ENCODE measurements around the gene SOS1.

The SOS1 gene

GRCh38 chr2:39108377-39108776 is 12.5 kb downstream of the SOS1 start:
- TF ChIP-seq TAF1 (IDR thresholded peaks at IDR 0.05; ENCODE audit: borderline replicate concordance, insufficient read depth, low read length) (no peak), FOXP2 (optimal IDR thresholded peaks at IDR 0.05; ENCODE audit: borderline replicate concordance, extremely low read depth, extremely low read length, insufficient read depth) (no peak), REST (IDR thresholded peaks at IDR 0.05; ENCODE audit: insufficient read depth in 1 of 2, low read depth in 2 of 2, low read length in 2 of 2) (no peak), SIN3A (IDR thresholded peaks at IDR 0.05; ENCODE audit: borderline replicate concordance, insufficient read depth, low read length) (no peak), POLR2AphosphoS5 (IDR thresholded peaks at IDR 0.05; ENCODE audit: low read depth, low read length) (no peak)

DNA sequence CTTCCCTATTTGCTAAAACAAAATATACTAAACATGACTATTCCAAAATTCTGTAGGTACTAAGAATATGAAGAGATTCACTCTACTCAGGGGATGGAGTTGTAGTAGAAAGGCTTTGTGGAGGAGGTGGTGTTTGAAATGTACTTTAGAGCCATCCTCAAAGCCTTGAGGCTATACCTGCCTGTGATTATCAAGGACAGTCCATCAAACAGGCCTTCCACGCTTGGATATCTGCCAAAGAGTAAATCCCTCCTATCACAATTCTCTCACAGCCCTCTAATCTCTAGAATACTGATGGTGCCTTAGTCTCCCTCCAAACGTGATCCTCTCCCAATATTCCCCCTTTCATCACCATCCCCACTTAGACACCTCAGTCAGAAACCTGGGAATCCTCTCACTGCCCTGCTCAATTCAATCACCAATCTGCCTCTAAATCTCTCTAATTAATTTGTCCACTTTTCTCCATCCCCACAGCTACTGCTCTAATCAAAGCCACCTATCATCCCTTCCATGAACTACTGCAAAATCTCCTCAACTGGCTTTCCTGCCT is 13.1 kb downstream of the SOS1 start:
- TF ChIP-seq POLR2AphosphoS5 (IDR thresholded peaks at IDR 0.05; ENCODE audit: low read depth, low read length) (no peak), SIN3A (IDR thresholded peaks at IDR 0.05; ENCODE audit: borderline replicate concordance, insufficient read depth, low read length) (no peak), FOXP2 (optimal IDR thresholded peaks at IDR 0.05; ENCODE audit: borderline replicate concordance, extremely low read depth, extremely low read length, insufficient read depth) (no peak), TAF1 (IDR thresholded peaks at IDR 0.05; ENCODE audit: borderline replicate concordance, insufficient read depth, low read length) (no peak), REST (IDR thresholded peaks at IDR 0.05; ENCODE audit: insufficient read depth in 1 of 2, low read depth in 2 of 2, low read length in 2 of 2) (no peak)

DNA sequence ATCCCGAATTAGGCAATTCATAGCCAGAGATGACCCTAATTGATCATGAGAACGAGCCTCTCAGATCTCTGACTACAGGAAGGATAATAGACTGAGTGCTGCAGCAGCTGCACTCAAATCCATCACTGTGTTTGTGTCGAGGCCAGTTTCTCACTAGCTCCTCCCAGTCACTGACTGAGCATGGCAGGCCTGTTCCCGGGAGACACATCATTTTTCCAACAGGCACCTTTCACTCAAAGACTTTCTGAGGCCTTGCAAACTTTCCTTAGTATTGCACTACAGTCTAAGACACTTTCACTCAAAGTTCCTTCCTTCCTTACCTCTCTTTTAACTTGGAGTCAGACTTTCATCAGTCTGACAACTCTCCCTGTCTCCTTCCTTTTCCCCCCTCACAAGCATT is 13.7 kb downstream of the SOS1 start:
- TF ChIP-seq REST (IDR thresholded peaks at IDR 0.05; ENCODE audit: insufficient read depth in 1 of 2, low read depth in 2 of 2, low read length in 2 of 2) = no peak

DNA sequence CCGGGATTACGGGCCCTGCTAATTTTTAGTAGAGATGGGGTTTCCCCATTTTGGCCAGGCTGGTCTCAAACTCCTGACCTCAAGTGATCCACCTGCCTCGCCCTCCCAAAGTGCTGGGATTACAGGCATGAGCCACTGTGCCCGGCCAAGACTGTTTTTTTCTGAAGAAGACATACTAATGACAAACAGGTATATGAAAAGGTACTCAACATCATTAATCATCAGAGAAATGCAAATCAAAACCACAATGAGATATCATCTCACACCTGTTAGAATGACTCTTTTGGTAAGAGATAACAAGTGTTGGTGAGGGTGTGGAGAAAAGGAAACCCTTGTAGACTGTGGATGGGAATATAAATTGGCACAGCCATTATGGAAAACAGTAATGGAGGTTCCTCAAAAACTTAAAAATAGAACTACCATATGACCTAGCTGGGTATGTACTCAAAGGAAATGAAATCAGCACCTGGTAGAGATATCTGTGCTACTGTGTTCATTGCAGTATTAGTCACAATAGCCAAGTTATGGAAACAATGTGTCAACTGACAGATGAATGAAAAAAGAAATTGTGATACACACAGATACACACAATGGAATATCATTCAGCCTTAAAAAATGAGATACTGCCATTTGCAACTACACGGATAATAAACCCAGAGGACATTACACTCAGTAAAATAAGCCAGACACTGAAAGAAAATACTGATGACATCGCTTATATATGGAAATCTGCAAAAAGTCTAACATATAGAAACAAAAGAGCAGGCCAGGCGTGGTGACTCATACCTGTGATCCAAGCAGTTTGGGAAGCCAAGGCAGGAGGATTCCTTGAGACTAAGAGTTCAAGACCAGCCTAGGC is 20.8 kb downstream of the SOS1 start:
- no peak for TF ChIP-seq POLR2AphosphoS5 (IDR thresholded peaks at IDR 0.05; ENCODE audit: low read depth, low read length)
- no peak for TF ChIP-seq TAF1 (IDR thresholded peaks at IDR 0.05; ENCODE audit: borderline replicate concordance, insufficient read depth, low read length)
- TF ChIP-seq REST (IDR thresholded peaks at IDR 0.05; ENCODE audit: insufficient read depth in 1 of 2, low read depth in 2 of 2, low read length in 2 of 2) = no peak
- no peak for TF ChIP-seq FOXP2 (optimal IDR thresholded peaks at IDR 0.05; ENCODE audit: borderline replicate concordance, extremely low read depth, extremely low read length, insufficient read depth)
- no peak for TF ChIP-seq SIN3A (IDR thresholded peaks at IDR 0.05; ENCODE audit: borderline replicate concordance, insufficient read depth, low read length)
